CD4-positive, alpha-beta T cell treated with Interleukin-17A for 4 hours (primary cell): ENCODE measurements around the gene XCL2.
"Not testable (repeated sequence)": the region's sequence is repeated elsewhere in the genome, so short reads cannot be mapped to it uniquely, and the experiment has no call there.

Source experiments
- DNase-seq: peaks from one replicate; pipeline ENCODE4 v3.0.0-alpha.2; 2020; ENCODE audit warnings: mixed read lengths

Gene XCL2, protein sequence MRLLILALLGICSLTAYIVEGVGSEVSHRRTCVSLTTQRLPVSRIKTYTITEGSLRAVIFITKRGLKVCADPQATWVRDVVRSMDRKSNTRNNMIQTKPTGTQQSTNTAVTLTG

DNA sequence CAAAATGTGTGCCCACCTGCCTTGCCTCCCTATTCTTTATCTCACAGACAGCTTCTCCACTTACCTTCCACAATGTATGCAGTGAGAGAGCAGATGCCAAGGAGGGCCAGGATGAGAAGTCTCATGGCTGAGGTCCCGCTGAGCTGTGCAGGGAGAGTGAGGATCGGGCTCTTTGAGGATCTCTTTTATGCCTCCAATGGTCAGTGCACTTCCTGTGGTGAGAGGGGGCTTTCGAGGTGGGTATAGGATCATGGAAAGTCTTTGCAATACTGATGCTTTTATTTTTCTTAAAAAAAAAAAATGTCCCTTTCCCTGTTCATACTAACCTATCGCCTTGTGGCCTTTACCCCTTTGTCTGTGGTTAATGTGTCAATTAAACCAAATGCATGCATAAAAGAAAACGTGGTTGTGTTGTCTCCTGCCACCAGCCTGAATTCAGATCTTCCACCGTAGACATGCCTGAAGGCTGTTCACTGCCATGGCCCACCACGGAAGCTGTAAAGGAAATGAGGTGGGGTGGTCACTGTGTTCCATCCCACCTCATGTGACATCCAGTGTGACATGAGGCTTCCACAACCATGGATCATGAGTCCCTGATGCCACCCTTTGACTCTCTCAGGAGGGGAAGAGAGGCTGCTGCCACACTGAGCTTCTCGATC lies at the start of gene XCL2:
TSS of gene XCL2 (minus strand) at position 158 of the 659 bp plus-strand sequence. CDS start at position 125, 33 bp downstream.
- not testable (repeated sequence) for DNase-seq

DNA sequence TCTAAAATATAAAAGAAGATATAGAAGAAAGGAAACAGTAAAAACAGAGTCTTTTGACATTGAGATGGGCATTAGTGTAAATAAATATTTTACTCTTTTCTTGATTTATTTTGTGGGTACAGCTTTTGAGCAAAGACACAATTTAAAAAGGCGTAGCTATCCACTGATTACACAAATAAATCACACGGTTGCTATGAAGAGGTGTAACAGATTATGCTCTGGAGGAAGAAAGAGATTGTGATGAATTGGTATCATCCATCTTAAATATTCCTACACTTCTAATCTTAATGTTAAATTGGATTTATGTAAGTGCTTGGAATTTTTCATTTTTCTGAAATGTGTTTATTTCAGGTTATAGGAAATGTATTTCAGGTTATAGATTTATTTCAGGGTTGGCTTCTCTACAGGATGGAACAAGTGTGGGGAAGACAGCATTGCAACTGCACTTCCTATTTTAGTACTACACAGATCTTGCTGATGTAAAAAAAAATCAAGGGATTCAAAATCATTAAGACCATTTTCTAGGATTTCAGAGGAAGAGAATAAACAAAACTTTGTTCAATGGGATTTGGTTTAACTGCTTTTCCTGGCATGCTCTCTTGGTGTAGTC lies 47.9 kb upstream of the XCL2 start:
- no peak for DNase-seq

DNA sequence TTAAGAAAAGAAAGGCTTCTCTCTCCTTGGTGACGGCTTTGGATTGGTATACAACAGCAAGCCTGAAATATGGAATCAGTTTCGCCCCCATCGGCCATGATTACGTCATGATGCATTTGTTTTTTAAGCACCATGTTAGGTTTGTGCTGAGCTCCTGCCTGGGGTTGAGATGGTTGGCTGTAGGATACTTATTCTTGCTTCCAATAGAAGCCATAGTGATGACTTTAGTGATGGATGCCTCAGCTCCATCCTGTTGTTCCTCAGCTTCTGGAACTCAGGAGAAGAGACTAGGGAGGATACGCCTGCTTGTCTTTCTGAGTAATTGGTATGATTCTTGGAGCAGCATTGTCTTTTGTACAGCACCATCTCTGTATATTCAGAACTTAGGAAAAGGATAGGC lies 47.3 kb upstream of the XCL2 start:
- DNase-seq = no peak

DNA sequence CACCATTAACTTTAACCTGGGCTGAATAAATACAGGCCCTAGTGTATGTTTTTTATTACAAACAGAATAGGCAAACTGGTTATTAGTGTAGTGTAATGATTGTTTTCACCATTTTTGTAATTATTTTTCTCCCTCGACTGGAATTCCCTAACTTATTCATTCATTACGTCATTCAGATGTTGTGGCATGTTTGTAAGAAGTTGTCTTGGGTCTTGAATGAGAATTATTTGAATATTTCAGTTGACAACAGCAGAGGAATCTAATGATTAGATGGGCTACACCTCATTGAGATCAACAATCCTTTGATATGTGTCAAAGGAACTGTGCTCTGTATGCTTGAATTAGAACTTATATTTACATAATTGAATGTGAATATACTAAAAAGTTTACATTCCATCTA lies 45.4 kb upstream of the XCL2 start:
- no peak for DNase-seq

DNA sequence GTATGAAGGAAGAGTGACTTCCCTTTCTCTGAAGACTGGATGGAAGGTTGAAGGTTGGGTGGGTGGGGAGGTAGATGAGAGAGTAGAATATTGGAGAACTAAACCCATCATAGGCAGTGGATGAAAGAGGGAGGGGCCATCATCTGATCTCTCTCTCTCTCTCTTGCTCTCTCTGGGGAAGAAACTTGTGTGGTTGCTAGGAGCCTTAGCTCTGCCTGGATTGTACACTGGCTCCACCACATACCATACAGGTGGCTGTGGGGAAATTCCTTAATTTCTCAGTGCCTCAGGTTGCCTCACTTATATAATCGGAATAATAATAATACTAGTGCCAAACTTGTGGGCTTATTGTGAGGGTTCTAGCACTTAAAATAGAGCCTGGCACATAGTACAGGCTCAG lies 42.1 kb upstream of the XCL2 start:
- DNase-seq = no peak

DNA sequence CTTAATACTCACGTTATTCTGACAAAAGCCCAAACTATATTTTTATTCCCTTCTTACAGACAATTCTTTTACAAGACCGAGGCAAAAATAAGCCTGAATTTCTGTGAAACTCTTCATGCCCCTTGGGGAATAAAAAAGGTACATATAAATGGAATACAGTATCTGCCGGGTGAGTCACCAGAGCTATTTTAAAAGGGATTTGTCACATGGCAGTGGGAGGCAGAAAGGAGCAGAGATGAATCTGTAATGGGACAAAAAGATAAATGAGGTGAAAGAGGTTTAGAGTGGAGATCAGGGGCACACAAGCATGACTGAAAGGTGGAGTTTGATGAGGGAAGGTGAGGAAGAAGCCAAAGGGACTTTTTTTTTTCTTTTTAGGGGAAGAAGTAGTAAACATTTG lies 41.4 kb upstream of the XCL2 start:
- DNase-seq = no peak

DNA sequence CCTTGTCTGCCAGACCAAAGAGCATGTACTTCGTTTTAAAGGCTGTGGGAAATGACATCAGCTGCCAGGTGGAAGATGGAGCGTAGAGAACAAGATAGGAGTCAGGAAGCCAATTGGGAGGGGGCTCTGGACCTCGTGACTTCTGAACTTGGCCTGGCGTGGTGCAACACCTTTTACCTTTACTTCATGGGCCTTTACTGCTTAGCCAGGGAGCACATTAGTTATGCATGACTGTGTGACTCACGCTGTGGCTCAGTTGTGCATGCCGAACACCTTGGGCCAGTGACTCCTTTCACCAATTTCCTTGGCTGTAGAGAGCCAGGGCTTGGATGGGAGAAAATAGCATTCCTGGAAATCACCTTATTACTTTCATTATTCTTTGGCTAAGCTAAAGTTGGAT lies 39.8 kb upstream of the XCL2 start:
- no peak for DNase-seq

DNA sequence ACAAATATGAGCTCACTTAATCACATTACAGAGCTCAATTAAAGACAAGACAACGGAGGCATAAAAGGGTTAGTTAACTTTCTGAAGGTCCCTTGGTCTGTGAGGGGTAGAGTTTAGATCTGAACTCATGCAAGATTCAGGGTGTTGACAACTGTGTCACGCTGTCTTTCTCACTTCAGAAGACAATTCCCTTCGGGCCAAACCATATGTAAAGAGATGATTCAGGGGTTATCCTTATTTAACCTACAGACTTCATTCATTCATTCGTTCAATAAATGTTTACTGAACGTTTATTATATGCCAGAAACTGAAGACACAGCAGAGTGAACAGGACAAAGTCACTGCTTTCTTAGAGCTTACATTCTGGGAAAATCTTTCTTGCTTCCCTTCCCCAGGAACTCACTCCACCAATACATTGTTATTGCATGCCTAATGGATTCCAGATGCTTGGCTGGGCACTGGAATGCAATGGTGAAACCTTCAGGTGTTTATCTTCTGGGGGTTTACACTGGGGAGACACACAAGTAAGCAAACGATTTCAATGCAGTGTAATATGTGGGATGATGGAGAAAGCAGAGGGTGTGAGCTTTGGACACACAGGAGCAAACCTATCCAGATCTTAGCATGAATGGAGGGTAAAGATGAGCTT lies 39.0 kb upstream of the XCL2 start:
- no peak for DNase-seq

DNA sequence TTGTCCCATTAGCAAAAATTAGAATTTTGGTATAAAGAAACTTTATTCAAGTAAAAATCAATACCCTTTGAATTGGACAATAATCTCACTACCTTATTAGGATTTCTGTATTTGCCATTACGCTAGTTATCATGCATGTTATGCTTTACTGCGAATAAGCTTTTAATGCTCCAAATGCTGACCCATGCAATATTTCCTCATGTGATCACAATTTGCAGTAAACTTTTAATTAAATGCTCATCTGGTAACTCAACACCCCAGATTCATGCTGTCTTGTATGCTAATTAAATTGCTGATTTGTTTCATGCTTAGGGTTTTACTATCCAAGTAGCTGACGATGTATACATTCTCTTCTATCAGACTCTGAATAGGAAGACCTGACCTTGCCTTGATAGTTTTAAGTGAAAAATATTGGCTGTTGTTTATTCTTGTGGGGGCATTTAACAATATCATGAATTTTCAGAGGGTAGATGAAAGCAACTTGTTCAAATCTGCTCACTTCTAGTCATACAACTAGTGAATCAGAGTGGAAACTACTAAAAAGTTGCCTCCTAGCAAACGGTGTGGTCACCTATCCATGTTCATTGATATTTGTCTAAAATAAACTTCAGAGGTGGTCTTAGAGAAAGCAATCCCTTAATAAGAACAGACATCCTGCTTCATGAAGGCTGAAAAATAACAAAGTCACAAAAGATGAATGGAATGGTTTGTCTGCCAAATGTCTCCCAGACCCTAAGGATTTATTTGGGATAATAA lies 38.2 kb upstream of the XCL2 start:
- DNase-seq = no peak

DNA sequence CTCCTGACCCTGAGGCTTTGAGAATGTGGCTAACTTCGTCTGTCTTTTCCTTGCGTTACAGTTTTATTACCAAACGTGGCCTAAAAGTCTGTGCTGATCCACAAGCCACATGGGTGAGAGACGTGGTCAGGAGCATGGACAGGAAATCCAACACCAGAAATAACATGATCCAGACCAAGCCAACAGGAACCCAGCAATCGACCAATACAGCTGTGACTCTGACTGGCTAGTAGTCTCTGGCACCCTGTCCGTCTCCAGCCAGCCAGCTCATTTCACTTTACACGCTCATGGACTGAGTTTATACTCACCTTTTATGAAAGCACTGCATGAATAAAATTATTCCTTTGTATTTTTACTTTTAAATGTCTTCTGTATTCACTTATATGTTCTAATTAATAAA lies 37.2 kb upstream of the XCL2 start:
- not testable (repeated sequence) for DNase-seq

DNA sequence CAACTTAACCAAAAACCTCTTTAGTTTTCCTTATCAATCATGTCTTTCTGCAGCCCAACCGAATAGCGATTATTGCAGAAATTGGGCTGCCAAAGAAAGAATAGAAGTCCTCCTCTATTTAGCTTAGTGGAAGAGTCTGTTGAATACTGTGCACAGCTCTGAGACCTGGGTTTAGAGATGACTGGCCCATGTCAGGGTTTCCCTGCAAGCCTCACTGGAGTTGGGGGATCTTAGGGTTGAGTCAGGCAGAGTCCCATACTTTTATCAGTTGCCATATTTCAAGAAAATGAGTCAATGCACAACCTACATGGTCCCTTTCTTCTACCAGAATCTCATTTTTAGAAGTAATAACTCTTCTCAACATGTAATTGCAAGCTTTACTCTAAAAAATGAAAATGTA lies 36.5 kb upstream of the XCL2 start:
- not testable (repeated sequence) for DNase-seq

DNA sequence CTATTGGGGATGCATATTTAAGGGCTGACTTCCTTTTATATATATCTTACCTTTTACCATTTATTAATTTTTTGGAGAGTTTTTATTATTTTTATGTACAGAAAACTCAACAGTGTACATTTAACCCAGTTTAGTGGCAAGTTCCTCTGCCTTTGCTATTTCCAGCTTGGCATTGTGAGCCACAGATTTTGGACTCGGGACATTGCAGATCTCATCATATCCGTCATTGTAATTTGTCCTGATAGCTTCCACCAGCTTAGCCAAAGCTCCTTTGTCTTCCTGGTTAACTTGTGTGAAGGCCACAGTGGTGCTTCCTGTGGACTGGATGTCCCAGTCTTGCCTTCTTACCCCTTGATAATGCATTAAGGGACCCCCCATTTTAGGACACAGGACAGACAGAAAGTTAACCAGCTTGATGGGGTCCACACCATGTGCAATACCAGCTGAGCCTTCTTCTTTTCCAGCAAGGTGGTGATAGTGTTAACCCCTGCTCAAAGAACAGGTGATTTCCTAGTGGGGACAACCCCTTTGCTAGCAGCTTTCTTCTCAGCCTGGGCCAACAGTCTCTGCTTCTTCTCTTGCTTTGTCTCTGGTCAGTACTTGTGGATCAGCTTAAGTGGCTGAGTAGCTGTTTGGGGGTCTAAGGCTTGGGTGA lies 34.9 kb upstream of the XCL2 start:
- not testable (repeated sequence) for DNase-seq

DNA sequence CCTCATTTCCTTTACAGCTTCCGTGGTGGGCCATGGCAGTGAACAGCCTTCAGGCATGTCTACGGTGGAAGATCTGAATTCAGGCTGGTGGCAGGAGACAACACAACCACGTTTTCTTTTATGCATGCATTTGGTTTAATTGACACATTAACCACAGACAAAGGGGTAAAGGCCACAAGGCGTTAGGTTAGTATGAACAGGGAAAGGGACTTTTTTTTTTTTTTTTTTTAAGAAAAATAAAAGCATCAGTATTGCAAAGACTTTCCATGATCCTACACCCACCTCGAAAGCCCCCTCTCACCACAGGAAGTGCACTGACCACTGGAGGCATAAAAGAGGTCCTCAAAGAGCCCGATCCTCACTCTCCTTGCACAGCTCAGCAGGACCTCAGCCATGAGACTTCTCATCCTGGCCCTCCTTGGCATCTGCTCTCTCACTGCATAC lies 32.5 kb upstream of the XCL2 start, which contains the start of gene XCL1:
TSS of gene XCL1 (plus strand) at position 361 of the 444 bp plus-strand sequence. CDS start at position 394, 33 bp downstream.
- DNase-seq = not testable (repeated sequence)

DNA sequence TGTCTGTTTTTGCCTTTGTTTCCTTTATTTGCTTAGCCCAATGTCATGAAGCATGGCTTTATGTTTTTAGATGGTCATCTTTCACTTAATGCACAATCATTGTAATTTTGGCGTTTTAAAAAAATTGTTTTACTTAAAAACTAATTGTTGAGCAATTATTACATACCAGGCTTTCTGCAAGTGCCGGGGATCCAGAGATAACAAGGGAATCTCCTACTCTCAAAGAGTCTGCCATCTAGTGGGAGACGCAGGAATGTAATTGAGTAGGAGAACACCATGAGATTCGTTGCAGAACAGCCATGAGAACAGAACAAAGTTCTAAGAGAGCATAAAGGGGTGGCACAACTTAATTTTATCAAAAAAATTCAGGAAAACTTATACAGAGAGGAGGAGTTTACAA lies 30.4 kb upstream of the XCL2 start:
- peak; percentile 36 for DNase-seq

DNA sequence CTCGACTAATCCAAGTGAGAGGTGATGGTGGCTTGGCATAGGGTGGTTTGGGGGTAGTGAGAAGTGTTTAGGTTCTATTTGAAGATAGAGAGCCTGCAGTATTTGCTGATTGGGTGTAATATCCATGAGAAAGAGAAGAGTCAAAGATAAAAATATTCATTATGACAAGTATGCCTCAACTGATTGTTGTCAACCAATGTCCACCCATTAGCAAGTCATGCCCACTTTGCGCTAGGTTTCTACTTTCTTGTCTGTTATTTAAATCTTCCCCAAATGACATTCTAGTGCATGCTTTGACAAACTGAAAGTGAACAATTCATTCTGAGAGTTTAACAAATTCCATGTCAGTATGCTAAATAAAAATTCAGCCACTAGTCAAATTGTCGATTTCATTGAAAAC lies 28.8 kb upstream of the XCL2 start:
- DNase-seq = no peak

DNA sequence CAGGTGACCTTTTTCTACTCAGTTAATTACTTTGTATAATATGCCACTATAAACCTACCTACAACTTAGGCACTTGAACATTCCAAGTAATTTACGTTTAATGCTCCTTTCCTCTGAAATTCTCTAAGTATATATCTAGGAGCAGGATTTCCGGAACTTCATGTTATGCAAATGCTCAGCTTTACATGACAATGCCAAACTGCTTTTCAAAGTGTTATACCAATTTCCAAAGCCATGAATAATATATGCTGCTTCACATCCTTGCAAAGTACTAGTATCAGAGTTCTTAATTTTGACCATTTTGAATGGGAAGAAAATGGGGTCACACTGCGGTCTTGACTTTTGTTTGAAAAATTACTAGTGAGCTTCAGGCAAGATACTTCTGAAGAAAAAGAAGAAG lies 26.9 kb upstream of the XCL2 start:
- DNase-seq = no peak

DNA sequence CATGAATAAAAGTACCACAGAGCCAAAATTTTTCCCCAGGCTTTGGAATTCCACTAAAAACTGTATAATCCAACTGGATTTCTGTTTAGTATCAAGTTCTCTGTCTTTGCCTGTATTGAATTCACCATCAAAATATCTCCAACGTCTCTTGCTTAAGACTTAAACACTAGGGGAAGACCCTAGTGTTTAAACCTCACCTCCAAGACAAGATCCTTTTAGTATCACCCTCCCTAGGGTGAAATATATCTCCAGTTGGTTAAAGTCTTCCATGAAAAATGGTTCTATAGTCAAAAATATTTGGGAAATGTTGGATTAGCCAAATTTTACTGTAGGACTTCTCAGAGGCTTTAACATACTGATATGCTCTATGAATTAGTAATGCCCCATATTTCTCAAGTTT lies 24.5 kb upstream of the XCL2 start:
- no peak for DNase-seq

DNA sequence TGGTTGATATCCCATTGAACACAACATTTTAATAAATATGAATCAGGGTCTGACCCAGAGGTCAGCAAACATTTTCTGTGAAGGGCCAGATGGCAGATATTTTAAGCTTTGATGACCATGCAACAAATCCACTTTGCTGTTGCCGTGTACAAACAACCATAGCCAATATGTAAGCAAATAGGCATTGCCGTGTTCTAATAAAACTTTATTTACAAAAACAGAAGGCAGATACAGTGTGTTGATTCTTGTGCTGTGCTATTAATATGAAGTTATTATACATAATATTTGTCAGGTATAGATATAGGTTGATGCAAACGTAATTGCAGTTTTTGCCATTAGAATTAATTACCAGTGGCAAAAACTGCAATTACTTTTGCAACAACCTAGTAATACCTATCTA lies 23.8 kb upstream of the XCL2 start:
- DNase-seq = no peak

DNA sequence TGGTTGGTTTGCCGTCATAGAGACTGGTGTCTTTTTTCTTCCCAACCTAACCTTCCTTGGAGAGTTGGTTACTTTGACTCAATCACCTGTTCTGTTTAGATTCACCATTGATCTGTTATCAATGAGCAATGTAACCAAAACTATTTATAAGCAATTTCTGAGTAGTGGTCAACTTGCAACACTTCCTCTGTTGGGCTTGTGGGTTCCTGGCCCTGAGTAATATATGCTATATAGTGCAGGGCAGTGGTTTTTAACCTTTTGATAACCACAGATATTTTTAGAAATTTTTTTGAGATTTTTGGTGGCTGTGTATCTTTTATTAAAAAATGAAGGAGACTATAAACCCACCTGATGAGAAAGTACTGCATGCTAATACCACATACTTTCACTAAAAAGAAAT lies 23.2 kb upstream of the XCL2 start:
- no peak for DNase-seq

DNA sequence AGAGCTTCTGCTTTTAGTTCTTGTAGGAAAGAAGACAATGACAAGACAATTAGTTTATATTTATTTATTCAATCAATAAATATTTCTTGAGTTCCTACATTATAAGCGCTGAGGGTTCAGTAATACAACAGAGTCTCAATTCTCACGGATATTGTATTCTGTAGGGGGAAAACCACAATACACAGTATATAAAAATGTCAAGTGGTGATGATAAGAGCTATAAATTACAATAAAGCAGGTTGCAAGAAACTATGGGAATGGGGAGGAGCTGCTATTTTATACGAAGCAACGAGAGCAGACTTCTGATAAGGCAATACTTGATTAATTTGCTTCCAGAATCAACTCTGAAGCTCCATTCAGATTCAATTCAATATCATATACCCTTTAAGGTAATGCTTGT lies 22.0 kb upstream of the XCL2 start:
- no peak for DNase-seq

DNA sequence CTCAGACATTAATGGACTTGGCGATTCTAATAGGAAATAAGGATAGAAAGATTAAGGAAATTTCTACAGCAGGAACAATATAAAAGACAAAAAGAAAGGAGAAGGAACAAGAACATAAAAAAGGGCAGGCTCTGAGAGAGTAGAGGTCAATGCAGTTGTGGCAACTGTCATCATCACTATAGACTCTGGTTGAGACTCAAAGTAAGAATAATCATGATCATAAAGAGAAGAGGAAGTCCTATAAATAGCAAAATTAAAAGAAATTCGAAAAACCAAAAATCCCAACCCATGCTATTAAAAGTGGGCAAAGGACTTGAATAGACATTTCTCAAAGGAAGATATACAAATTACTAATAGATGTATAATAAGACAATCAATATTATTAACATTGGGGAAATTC lies 18.2 kb upstream of the XCL2 start:
- no peak for DNase-seq

DNA sequence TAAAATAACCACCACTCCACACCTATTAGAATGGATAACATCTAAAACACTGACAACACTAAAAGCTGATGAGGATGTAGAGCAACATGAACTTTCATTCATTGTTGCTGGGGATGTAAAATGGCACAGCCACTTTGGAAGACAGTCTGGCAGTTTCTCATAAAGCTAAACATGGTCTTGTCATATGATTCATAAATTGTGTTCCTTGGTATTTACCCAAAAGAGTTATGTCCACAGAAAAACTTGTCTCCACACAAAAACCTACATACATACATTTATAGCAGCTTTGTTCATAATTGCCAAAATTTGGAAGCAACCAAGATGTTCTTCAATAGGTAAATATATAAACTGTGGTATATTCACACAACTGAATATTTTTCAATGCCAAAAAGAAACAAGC lies 16.6 kb upstream of the XCL2 start:
- no peak for DNase-seq

DNA sequence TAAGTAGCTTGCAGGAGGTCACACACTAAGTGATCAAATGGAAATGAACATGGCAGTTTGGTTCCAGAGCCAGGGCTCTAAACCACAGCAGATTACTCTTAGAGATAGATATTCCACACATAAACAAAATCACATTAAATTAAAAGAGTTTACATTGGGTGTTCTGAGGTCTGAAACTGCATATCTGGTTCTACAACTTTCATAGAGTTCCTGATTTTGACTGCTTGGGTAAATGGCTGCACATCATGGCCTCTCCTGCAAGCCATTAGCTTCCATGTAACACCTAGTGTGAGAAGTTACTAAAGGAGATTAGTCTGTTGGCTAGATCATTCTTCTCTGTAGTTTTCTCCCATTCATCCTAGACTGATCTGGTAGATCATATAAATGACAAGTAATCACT lies 12.8 kb upstream of the XCL2 start:
- no peak for DNase-seq
